Activated CD8-positive, alpha-beta memory T cell treated with anti-CD3 and anti-CD28 coated beads, Interleukin-2, amount 50 U/mL, for 24 hours (primary cell): Measurements from ENCODE around the gene CRK.

ENCODE experiments used
- DNase-seq: peaks from one replicate; pipeline ENCODE4 v3.0.0-alpha.2; 2020; ENCODE audit errors: extremely low read depth

The CRK gene

GRCh38 chr17:1486802-1487695 lies 31.0 kb upstream of the CRK start:
- no peak for DNase-seq

GRCh38 chr17:1485423-1486376 lies 29.7 kb upstream of the CRK start:
- DNase-seq: no peak

DNA sequence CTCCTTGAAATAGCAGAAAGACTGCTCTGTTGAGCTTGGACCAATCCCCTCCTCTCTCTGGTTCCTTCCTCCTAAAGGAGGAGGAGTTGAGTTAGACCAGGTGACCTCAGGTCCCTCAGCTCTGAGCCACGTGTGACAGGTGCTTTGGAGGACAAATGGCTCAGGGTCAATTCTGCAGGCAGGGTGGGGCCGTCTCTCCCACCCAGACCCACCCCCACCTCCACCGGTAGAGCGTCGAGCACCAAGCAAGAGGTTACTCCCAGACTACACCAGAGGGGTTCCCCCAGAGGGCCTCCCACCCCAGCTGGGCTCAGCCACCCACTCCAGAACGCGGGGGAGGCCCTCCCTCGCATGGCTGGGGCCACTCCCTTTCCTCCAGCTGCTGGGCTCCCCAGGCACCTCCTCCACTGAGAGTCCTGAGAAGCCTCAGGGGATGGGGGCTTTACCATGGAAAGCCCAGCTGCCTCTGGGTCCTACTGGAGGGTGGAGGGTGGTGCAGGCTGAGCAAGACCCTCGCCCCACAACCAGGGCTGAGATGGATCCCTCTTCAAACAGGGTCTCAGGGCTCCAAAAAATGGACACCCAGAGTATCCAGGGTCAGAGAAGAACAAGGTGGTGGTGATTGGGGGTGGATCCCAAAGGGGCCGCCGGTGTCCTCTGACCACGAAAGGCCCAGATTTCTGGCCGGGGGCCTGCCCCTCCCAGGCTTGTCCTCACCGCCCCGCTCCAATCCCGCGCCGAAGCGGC lies 28.8 kb upstream of the CRK start:
- DNase-seq: no peak

DNA sequence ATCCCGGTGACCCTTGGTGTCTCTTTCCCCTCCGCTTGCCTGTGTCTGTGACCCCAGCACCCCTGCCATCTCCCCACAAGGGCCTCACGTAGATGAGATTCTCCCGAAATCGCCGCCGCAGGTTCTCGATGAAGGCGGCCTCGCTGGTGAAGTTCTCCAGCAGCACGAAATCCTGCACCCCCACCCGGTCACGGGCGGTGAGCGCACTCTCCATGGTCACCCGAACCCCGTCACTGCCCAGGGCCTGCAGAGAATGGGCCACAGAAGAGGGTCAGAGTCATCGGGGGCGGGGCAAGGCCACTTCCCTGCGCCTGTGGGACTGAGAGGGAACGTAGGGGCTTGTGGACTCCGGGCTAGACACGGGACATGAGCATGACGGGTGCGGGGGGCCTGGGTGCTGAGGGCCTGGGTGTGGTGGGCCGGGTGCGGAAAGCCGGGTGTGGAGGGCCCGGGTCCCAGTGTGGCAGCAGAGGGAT lies 28.1 kb upstream of the CRK start:
- DNase-seq: no peak

- no peak for DNase-seq
Measured at GRCh38 chr17:1482680-1483079, 26.6 kb upstream of the CRK start.

- no peak for DNase-seq
Measured at GRCh38 chr17:1481736-1482135, 25.7 kb upstream of the CRK start.

DNA sequence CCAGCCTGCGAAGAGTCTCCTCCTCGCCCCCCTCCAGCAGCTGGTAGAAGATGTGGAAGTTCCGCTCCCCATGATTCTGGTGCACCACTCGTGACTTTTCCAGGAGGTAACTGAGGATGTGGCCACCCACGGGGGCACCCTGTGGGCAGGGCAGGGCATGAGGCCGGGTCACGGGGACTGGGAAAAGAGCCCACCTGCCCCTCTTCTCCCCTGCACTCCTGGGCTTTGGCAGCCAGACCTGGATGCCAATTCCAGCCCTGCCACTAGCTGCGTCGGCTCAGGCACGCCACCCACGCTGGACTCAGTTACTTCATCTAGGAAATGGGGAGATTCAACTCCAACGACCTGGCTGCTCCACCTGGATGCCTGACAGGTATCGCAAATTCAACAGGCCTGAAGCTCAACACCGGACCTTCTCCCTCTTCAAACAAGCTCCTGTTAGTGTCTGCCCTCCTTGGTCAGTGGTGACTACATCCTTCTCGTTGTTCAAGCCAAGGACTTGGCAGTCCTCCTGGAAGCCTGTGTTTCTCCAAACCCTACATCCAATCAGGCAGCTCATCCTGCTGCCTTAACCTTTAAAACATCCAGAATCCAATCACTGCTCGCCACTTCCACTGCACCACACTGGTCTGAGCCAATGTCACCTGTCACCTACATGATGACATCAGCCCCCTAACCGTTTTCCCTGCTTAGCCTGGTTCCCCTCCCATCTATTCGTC lies 24.9 kb upstream of the CRK start:
- no peak for DNase-seq

- DNase-seq: no peak
Measured at GRCh38 chr17:1478418-1478817, 22.4 kb upstream of the CRK start.

DNA sequence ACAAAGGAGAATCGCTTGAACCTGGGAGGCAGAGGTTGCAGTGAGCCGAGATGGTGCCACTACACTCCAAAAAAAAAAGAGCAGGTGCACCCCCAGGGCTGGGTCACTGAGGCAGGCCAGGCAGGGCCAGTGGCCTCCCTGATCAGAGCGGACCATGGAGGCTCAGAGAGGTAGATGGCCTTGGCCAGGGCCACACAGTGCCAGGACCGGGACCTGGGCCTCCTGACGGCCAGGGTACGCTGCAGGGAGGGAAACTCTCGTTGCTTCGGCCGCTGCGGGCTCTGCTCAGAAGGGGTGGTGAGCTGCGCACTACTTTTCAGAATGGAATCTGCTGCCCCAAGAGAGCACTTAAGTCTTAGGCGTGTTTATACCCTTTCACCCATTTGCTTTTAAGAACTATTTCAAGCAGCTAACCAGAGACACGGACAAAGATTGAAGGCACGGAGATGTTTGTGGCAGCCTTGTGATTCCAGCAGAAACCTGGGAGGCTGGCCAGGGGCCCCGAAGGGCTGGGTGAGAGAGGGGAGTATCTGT lies 19.4 kb upstream of the CRK start:
- DNase-seq: no peak

- DNase-seq: no peak
Measured at GRCh38 chr17:1474402-1475189, 18.6 kb upstream of the CRK start.

GRCh38 chr17:1473841-1474240 lies 17.8 kb upstream of the CRK start:
- no peak for DNase-seq

DNA sequence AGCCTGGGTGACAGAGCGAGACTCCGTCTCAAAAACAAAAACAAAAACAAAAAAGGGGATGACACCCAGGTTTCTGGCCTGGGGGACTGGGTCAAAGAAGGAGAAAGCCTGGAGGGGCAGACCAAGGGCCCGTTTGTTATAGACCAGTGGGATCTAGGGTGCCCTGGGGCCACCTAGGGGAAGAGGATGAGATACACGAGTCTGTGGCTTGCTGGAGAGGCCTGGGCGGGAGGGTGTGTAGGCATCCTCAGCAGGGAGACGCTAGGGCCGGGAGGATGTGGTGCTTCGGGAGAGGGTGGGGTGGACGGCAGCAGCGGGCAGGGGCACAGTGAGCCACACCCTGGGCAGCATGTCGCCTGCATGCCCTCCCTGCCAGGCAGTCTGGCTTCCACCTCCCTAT lies 17.1 kb upstream of the CRK start:
- no peak for DNase-seq

DNA sequence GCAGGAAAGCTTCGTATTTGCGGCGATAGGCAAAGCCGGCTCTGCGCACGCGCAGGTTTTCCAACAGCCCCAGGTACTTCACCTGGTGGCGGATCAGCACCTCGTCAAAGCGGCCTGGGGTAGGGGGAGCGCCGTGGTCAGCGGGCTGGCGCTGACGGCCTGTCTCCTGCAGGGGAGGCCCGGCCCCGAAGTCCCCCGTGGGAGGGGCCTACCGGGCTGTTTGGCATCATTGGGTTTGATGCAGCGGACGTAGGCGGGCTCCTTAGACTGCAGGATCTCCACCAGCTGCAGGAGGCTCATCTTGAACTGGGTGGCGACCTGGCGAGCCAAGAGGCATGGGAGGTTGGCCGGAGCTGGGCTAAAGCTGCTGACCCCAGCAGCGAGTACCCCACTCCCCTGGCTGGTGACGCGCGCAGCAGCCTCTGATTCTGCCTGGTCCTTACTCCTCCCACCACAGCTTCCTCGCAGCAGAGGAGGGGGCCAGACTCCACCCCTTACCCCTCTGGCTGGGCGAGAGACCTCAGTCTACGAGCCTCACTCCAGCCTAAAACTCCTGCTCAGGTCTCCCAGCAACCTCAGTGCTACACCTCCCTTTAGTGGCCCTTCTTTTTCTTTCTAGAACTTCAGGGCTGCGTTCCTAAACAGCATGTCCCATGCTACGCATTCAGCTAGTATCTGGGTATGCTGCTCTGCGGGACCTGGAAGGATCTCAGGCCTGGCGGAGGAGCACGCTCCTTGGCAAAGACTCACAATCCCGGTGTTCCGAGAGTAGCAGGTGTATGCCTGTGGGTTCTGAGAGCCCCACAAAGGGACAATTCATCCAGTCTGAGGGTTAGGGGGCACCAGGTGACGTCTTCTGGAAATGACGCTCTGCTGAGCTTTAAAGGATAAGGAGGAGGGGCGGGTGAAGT lies 16.1 kb upstream of the CRK start:
- no peak for DNase-seq

GRCh38 chr17:1471490-1471889 lies 15.5 kb upstream of the CRK start:
- no peak for DNase-seq

- no peak for DNase-seq
Measured at GRCh38 chr17:1470755-1471462, 14.9 kb upstream of the CRK start.

DNA sequence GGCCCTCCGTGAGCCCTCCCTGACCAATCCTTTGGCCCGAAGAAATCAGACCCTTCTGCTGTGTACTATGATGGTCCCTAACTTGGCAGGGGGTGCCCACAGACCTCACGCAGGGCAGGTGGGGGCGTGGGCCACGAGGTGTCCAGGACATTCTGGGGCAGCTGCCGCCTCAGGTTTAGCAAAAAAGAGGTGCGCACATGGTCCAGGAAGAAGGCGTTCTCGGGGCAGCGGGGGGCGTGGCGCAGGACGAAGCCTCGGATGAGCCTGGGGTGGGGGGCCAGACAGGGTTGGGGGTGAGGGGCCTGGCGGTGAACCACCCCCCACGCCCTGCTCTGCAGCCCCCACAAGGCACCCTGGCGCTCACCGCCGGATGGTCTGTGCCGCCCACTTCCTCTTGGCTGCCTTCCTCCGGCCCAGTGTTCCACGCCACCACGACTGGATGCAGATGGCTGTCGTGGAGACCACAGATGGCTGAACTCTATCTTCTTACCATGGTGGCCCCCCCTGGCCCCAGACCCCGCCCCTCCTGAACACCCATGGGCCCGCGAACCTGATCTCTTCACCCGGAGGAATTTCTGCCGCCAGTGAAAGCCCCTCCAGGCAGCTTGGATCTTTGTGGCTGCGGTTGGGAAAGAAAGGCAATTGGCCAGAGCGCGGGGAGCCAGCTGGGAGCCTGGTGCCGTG lies 14.2 kb upstream of the CRK start:
- DNase-seq: no peak

GRCh38 chr17:1469231-1469852 lies 13.3 kb upstream of the CRK start:
- DNase-seq: no peak
